GDM1 (cell line): ENCODE measurements around the gene CFAP91.
A peak's percentile ranks its signal among the peaks of the same experiment; 100 is the strongest.

Source experiments
- DNase-seq: peaks from one replicate; lab custom pipeline; 2025; lab: John Stamatoyannopoulos, UW

The CFAP91 gene

DNA sequence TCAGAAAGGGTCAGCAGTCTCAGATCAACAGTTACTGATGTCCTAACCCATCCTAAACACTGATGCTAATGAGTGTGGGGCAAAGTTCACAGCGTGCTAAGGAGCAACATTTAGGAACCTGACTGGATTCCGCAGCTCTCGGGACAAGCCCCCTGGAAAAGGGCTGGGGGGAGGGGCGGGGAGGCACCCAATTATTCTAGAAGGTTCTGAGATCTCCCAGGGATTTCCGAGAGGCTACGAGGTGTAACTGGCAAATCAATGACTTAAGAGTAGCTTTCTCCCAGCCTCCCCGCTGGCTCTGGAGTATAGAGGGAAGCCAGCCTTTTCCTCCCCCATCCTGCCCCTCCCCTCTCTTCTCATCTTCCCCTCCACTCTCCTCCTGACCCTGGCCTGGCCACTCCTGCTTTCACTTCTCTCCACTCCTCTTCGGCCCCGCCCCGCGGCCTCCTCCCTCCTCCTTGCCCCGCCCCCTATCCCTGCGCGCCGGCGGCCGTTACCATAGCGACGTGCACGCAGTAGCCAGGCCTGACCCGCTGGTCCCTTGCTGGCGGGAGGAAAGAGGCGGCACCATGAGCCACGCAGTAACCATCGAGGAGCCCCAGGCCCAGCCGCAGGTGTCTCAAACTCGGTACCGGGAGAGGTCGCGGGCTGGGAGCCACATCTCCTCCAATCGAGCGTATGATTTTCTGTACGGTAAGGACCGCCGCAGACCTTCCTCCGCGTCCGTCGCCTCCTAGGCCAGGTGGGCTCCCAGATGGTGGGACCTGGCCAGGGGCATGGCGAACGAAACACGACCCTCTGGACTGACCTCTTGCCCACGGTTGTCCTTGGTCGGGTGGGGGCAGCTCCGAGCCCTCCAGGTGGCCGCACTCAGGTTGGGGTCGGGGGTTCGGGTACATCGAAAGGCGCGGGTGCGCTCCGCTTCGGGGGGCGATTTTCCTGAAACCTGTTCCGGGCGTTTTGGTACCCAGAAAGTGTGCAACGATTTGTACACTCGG is at the start of gene CFAP91:
TSS of gene CFAP91 (plus strand) at position 493 of the 998 bp plus-strand sequence. CDS start at position 570, 77 bp downstream.
- no peak for DNase-seq

DNA sequence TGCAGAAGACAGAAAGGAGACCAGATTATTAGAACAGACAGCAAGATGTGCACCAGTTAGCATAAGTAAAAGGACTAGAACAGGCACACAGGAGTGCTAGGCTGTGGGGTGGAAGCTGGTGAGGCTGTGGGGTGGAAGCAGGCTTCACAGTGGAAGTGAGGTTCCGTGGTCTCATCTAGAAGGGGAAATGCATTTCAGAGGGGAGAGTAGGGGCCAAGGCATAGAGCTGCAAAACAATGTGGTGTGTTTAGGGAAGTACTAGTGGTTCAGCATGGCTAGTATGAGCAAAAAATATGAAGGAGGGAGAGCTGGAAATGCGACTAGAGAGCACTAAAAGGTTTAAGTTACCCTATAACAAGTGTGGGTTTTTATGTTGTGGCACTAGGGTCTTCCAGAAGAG is 48.9 kb upstream of the CFAP91 start:
- DNase-seq, result peak; percentile 55

DNA sequence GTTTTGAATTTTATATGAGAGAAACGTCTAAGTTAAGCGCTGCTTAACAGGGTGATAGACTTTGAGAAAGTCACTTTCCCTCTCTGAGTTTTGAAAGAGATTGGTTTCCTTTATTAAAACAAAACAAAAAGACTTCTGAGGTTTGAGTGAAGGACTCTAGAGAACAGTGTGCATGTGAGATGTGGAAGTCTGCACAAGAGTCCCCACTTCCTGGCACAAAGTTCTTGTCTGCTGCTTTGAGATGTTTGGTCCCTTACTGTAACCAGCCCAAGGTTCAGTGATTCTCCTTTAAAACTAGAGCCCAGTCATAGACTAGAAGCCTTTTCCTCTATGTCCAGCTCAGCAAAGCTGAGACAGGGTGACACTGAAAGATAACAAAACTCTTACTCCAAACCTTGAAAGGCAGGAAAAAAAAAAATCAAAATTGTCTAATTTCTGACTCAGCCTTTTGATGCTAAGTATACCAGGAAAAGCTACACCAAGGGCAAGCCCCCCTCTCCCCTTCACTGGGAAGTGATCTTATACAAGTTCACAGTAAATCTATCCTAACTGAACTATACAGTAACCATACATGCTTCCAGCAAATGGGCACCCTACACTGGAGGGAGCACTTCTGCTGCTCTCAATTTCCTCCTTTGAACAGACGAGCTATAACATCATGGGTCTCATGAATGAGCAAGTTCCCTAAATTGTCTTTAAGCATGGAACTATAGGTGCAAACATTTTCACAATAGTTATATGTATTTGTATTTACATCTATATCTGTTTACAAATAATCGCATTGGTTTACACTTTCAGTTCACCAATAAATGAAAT is 44.7 kb upstream of the CFAP91 start:
- DNase-seq, result no peak

DNA sequence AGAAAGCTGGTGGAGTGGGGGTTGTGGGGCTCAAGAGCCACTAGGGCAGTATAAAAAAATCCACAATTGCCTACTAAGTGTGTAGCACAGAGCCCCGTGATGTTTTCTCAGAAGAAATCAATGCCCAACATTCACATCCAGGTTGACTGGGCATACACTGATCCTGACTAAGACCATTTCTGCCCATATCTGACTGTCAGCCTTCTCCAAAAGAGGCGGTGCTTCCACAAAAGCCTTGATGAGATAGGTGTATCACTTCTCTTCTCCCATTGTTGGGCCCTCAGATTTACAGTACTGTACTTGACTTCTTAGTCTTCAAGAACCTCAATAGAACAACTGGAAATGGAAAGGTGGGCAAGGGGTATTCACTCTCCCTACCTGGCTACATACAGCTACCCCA is 43.8 kb upstream of the CFAP91 start:
- DNase-seq, result no peak

DNA sequence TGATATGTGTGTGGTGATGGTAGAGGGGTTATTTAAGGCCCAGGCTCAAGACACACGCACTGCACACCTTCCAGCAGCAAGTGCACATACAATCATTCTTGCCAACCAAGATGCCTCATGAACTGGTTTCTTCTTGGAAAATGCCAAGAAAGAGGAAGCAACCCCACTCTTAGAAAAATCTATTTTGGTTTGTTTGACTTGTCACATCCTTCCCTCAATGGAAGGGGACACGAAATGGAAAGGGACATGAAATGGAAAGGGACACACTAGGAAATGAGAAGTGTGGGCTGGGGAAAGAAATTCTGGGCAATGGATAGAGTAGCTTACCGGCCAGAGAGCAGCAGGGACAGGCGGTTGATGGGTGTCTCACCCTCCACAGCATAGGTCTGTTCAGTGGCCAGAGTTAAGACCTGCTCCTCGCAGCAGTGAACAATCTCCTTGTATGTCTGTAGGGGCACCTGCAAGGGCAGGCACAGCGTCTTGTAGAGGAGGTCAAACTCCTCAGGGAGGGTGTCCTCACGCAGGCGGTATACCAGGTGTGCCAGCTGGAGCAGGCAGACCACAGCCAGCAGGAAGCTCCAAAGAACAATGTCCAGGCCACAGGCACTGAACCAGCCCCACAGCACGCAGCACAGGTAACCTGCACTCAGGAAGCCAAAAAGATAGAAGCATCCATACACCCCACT is 43.1 kb upstream of the CFAP91 start:
- DNase-seq, result peak; percentile 16

DNA sequence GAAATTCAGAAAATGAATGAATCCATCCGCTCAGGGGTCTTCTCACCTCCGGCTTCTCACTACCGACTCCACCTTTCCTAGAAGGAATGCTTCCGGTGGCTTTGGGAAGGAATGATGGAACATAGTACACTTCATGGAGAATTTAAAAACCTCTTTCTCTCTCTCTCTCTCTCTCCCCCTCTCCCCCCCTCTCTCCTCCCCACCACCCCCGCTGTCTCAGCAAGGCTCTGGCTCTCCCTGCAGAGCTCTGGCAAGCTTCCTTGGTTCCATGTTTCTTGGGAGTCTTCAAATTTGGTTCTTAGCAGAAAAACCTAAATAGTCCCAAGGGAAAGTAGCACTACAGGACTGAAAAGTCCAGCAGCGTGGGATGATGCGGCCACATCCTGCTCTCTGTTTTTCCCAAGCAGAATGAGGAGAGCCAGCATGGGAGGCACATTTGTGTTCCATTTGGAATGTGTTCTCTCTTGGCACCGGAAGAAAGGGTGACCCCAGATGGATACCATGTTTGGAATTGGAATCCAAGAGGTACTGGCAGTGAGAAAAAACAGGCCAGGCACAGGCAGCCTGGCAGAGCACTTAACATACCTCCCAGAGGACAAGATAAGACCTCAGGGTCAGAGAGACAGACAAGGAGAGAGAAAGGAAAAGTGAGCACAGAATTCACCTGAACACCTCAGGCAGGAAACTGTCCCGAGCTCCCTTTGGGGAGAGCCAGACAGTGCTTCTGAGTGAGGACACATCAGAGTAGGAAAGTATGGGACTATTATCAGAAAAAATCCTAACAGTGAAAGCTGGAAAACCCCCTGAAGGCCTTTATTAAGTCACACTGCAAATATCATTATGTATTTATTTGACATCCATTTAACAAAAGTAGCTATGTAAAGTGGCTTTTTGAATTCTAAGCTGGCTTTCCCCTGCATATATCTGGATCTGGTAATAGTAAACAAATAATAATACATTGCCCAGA is 42.1 kb upstream of the CFAP91 start, which contains the start of gene POPDC2:
TSS of gene POPDC2 (minus strand) at position 116 of the 967 bp plus-strand sequence. CDS start 166 bp downstream, outside the sequence.
- no peak for DNase-seq

DNA sequence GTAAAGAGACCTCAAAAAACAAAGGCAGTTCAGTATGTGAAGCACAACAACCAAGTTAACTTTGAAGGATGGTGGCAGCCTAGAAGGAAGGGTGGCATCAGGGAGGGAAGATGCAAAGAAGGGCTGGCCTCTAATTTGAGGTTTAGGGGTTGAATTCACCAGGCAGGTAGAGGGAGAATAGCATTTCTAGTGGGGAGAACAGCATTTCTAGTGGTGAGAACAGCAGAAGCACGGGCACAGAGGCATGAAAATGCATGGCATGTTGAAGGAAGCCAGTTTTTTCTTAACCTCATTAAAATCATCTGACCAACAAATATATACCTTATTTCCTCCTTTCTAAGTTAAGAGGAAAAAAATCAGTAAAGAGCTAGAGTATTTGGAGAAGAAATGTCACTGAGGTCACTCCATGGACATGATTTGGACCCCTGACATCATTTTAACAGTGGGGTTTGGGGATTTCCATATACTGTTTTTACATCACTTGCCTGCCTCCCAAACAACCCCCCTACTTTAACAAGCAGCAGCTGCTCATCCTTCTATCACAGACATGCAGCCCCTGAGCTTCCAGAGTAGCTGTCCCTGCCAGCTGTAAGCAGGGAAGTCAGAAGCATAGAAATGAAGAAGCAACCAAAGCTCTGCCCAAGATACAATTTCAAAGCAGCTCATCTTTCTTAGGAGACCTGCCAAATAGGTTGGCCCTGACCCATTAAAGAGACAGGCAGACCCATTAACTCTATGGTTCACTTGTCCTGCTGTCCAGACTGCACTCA is 40.0 kb upstream of the CFAP91 start:
- DNase-seq, result no peak

DNA sequence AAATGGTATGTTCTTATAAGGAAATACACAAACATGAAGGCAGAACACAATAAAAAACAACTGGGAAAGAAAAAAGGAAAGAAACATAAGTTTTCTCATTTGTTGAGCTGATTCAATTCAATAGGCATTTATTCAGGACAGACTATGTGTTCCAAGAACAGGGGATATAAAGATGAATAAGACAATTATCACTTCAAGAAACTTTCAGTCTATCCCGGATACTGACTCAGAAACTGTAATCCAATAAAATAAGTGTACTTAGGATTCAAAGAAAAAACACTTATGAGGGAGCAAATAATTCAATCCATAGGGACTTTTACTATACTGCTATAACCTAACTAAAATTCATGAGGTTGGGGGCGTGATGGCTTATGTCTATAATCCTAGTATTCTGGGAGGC is 38.9 kb upstream of the CFAP91 start:
- DNase-seq, result no peak

DNA sequence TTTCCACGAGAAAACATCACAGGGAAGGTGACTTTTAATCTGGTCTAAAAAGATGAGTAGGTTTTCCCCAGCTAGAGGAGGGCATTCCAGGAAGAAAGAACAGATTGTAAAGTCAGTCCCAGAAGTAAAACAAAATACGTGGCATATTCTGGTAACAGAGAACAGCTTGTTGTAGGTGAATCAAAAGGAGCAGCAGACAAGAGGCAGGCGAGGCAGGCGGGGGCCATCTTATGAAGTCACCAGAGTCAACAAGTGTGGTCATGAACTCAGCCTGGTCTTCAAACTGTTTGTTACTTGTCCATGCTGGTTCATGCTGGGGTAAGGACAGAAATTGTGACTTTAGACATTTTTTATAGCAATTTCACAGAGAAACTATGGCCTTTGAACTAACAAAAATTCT is 38.5 kb upstream of the CFAP91 start:
- no peak for DNase-seq

DNA sequence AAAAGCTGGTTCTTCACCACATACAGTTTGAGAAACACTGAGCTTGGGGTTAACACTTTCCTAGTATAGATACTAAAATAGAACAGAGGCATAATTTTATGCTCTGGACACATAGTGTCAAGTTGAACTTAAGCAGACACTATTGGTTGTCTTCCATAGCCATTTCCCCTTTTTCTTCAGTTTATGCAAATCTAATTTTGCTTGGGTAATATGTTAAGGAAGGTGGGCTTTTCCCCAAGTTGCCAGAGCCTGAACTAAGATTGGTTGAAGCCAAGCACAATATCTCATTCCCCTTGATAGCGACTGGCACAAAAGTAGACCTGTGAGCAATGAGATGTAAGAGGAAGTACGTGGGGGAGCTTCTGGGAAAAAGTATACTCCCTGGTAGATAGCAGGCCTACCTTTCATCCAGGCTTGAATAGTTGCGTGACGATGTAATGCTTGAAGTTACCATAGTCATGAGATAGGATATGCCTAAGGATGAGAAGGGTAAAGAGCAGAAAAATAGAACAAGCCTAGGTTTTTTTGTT is 37.9 kb upstream of the CFAP91 start:
- DNase-seq, result no peak

DNA sequence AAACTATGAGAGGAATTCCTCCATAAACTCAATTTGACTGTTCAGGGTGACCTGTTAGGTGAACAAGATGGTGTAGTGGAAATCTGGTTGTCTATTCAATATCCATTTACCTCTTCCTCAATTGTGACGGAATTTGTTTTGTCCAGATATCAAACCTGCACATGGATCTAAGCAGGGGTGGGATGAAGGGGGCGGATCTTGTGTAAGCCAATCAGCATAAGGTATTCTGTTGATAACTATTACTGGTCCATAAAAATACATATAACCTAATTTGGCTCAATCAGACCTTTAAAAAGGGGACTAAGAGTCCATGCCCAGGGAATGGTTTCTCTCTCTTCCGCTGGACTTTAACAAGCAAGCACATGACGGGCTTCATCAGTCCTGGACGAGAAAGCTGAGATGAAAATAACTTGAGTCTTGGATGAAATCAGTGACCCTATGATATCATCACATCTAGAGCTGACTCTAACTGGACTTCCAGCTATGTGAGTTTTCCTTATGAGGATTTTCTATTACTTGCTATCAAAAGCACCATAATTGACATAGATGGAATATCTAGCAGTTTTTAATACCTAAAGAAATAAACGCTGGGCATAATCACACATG is 36.8 kb upstream of the CFAP91 start:
- no peak for DNase-seq

DNA sequence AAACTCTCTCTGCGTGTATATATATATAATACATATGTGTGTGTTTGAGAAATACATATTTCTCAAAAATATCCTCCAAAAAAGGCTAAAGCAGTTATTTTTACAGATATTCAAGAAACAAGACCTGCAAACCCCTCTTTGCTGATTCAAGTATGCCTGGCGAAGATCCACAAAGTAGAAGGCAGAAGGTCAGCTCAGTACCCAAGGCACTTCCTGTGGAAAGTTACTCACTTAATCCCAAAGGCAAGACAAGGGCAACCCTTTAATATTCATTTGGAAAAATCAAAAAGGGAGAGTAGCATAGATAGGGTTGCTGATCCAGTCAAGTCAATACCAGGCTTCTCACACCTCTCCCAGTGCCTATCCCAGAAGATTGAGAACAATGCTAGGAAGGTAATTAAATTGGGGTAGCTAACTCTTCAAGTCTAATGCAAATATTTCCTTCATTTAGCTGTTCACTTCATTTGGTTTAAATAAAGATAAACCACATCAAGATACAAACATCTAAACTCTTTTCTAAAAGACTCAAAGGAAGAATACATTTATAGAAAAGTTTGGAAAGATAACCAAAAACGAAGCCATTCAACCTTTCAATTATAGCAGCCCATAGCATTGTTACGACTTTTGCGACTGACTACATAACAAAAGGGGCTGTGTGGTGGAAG is 32.8 kb upstream of the CFAP91 start:
- no peak for DNase-seq

DNA sequence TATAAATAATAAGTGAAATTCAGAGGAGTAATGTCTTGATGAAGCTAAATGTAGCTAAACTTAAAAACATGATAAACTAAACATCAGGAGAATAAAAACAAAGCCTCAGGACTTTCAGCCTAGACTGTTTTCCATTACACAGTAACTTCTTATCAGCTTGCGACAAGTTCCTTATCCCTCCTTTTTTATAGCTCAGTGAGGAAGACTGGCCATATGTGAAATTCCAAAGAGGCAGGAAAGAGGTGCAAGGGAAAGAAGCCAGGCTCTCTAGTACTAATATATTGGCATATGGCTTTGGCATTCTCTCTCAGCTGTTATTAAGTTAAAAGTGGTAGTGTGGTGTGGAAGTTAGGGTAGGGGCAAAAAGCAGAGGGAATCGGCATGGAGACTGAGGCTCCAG is 30.0 kb upstream of the CFAP91 start:
- DNase-seq, result no peak

DNA sequence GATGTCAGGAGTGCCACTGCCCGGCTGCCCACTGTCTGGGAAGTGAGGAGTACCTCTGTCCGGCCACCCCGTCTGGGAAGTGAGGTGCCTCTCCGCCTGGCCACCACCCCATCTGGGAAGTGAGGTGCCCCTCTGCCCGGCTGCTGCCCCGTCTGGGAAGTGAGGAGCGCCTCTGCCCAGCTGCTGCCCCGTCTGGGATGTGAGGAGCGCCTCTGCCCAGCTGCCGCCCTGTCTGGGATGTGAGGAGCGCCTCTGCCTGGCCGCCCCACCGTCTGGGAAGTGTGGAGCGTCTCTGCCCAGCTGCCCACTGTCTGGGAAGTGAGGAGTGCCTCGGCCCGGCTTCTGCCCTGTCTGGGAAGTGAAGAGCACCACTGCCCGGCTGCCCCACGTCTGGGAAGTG is 28.9 kb upstream of the CFAP91 start:
- DNase-seq, result no peak

DNA sequence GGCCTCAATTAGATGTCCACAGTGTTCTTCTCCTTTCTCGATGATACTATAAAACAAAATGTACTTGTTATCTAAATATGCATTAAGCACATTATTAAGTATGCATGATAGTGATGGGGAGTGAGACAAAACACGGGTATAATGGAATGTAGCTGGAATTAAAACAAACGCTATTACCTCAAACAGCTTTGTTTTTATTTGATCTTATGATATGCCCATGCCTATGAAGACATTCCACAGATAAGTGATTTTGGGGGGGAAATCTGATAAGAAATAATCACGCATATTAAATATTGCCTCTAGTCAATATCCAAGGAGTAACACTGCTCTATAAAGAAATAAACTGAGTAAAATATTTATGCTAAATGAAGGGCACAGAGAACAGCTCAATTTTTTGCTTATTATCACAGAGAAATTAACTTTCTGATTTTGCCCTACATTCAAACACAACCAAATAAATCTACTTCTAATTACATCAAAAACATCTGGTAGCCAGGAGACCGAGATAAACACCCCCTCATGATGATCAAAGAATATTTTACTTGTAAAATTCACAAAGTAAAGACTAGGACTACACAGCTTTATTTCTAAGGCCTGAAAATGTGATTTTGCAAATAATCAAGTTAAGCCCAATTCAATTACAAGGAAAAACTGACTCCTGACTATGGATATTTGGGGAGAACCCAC is 27.5 kb upstream of the CFAP91 start:
- DNase-seq, result no peak

DNA sequence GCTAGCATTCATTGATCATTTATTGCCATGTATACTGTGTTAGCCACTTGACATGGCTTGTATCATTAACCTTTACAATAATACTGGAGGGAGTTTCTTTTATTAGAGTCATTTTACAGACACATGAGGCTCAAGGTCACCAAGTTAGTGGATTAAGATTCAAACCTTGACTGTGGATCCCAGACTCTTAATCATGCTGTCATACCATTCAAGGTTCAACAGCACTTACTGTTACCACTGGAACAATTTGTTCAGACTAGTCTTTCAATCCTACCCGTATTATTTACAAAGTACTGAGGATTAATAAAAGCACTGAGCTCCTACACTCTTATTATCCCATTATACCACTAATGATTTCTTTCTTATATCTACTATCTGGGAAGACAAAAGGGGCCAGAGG is 26.8 kb upstream of the CFAP91 start:
- no peak for DNase-seq

DNA sequence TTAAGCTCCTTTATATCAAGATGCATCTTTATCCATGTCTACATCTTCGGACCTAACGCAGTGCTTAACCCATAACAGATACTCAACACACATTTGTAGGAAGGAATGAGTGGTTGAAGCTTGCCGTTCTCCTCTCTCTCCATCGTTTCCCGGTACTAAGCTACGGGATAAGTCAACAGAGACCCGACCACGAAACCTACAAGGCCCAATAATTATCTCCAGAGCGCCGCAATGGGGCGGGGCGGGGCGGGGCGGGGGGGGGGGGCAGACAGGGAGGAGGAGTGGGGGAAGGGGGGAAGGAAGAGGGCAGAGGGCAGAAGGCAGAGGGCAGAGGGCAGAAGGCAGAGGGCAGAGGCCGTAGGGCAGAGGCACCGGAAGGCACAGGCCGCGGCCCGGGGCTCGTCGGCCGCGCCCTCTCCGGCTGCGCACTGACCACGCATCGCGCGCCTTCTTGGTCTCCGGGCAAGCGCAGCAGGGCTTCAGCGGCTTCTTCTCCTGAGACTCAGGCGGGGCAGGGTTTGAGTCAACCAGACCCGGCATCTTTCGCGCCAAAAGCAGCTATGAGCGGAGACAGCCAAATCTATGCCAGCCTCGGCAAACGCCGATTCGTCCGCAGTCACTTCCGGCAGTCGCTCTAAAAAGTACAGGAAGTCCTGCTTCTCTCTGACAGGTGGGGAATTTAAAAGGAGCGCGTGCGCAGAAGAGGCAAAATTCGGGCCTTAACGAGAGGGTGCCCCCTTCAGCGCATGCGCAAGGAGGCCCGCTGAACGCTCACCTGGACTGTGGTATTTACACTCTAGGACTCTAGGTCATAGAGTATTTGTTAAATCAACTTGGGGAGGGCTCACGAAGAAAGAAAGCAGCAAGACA is 25.8 kb upstream of the CFAP91 start, which contains the start of gene COX17:
TSS of gene COX17 (minus strand) at position 636 of the 870 bp plus-strand sequence. CDS start at position 540, 96 bp downstream.
- peak; percentile 91 for DNase-seq
